GM18907 (cell line): ENCODE results near the gene RETSAT.
"Not testable (repeated sequence)": the region's sequence is repeated elsewhere in the genome, so short reads cannot be mapped to it uniquely, and the experiment has no call there.

Source experiments
- ATAC-seq: cut with Tn5 transposase; IDR thresholded peaks from one replicate; pipeline ENCODE4 v1.9.1; 2021; ENCODE audit warnings: mild to moderate bottlenecking, moderate library complexity; ENCODE audit not compliant: unreplicated experiment

RETSAT gene

DNA sequence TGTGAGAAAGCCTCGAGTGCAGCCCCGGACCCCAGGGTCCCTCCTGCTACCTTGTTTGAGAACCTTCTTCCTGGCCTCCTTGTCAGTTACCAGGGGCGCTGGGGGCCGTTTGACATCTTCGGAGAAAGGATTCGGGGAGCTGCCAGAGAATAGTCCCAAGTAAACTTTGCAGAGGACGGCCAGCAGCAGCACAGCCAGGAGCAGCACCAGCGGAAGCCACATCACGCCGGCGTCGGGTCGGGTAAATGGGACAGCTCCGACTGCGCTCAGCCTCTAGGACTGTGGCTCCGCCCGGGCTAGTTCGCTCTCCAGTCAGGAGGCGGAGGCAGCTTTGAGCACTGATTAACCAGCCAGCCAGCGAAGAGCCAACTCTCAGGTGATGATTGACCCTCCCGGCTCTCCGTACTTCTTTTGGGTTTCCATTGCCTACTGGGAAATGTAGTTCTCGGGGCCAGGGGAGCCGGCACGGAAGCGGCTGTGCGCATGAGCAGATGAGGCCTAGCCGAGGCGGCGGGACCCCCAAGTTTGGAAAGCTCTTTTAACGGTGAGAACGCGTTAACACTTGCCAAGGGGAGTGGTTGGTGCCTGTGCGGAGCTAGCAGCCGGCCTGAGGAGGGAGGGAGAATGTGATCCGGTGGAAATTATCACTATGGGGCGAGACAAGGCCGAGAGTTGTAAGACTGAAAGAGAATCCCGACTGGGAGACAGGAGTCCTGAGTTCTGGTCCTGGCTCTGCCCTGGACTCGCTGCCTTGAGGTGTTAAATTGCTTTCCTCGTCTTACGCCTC, at the start of gene RETSAT, which contains the start of gene ELMOD3:
Gene RETSAT, minus strand, starts transcription at position 243 of the 787 bp plus-strand sequence. Its CDS starts 21 bp downstream, at position 222.
Gene ELMOD3, plus strand, starts transcription at position 484 of the 787 bp plus-strand sequence. CDS start 2,430 bp downstream, outside the sequence.
- peak; percentile 95 for ATAC-seq

DNA sequence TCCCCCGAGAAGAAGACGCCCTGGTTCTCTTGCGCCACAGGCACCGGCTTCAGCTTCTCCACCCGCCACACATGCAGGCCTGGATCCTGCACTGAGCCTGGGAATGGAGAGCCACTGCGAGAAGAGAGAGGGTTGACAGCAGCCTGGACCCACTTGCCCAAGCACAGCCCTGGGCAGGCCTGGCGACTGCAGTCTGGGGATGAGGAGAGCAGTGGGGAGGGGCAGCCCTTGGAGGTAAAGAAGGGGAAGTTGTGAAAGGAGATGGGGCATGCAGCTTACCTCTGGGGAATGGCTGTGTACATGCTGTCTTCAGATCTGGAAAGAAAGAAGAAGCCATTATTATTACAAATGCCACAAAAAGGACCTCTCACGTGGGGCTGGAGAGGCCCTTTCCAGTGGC, 47.5 kb upstream of the RETSAT start:
- ATAC-seq, result no peak

DNA sequence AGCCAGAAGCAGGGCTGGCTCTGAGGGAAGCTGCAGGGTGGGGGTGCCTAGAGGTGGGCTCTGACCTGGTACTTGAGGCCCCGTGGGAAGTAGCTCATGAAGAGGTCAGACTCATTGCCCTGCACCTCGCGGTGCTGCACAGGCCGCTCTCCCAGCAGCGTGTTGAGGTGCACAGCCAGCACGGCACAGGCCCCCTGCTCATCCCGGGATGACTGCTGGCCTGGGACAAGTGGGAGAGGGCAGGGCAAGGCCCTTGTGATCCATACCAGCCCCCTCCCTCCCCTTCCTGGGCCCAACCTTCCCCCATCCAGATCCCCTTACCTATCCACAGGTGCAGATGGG, 47.1 kb upstream of the RETSAT start:
- ATAC-seq, result no peak

DNA sequence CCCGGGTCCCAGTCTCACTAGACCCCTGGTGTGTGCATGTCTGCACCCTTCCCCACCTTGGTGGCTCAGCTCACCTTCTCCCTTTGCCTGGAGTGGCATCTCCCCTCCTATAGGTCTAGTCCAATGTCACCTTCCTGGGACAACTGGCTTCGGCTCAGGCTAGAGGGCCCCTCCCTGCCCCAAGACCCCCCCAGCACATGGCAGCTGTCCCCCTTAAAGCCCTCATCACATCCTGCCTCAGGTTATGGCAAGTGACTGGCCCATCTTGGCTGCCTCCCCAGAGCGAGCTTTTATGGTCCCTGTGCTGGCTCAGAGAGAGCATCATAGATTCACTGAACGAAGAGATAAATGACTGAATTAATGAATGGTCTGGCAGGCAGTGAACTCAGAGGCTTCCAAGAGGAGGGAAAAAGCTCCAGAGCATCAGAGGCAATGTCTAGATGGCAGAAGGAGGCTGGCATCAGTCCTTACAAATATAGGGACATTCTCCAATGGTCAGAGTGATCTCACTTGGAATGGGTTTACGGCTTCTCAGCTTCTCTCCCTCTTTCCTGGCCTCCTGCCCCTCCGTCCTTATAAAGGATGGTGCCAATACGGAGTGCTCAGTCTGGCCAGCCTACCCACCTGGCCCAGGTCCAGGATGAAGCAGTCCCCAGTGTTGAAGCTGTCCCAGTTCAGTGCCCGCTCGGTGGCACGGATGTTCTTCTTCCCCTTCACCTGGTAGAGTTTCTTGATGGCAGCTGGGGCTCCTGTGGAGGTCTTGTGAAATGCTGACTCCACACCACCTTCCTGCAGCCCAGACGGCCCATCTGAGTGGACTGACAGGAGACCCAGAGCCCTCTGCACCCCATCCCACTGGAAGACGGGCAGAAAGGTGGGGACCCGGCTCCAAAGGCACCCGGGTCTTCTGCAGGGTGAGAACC, 46.5 kb upstream of the RETSAT start:
- ATAC-seq, result no peak

DNA sequence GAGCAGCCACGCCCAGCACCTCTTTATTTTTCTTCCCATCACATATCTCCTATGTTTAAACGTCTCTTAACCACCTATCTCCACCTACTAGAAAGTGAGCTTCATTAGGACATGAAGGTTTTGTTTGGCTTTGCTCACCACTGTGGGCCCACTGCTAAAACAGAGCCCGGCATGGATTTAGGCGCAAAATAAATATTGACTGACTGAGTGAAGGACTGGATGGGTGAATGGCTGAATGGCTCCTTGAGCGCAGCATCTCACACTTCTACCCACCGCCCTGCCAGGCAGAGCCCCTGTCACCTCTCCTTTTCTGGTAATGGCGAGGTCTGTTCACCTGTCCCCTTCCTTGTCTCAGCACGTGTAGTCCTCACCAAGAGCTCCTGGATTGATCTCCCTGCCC, 45.7 kb upstream of the RETSAT start:
- ATAC-seq, result no peak

DNA sequence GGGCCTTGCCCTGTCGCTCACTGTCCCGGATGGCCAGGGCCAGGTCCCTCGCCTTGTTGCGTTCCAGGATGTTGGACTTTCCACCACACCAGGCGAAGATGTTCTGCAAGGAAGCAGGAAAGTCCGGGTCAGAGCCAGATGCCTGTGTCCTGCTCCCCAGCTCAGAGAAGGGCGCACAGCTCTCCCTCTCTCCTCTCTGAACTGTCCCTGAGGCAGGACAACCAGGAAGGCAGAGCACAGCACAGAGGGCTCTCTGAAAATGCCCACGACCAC, 44.8 kb upstream of the RETSAT start:
- ATAC-seq, result no peak

DNA sequence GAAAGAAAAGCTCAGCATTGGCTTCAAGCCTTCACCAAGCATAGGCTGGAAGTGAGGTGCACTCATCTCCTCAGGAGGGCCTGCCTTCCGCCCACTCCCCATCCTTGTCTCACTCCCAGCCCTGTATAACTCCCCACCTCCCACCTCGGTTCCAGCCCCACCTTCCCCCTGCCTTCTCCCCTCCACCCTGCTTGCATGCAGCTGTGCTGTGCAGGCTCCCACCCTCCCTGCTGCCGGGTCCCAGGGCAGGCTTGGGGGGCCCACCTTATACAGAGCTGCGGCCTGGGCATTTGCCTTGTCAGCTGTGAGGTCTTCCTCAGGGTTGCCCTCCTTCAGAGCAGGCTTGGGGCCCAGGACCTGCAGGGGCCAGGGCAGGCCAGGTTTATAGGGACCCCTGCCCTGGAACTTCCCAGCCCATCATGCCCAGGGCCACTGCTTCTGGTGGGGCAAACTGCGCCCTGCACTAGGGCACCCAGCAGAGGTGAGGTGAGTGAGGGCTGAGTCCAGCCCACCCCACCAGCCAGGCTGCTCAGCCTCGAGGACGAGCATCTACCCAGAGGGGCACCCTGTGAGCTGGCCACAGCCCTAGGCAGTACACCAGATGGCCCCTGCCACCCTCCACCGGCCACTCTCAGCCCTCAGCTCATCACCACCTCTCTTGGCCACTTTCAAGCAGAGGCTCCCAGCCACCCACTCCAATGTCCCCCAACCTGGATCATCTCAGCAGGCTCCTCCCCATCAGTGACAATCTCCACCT, 44.3 kb upstream of the RETSAT start:
- ATAC-seq, result no peak

DNA sequence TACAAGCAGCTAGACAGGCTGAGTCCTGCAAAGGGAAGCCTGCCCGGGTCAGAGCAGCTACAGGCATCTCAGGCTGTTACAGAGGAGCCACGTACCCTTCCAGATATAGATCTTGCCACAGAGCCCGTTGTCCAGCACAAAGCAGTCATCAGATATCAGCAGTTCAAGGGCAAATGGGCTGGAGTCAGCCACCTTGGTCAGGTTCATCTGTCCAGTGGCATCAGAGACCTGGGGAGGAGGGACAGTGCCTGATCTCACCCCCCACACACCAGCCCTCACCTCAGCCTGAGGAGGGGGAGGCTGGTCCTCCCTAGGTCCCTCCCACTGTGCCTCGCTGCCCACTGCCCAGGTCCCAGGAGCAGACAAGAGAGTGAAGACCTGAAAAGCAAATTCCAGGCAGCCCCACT, 43.6 kb upstream of the RETSAT start:
- no peak for ATAC-seq

DNA sequence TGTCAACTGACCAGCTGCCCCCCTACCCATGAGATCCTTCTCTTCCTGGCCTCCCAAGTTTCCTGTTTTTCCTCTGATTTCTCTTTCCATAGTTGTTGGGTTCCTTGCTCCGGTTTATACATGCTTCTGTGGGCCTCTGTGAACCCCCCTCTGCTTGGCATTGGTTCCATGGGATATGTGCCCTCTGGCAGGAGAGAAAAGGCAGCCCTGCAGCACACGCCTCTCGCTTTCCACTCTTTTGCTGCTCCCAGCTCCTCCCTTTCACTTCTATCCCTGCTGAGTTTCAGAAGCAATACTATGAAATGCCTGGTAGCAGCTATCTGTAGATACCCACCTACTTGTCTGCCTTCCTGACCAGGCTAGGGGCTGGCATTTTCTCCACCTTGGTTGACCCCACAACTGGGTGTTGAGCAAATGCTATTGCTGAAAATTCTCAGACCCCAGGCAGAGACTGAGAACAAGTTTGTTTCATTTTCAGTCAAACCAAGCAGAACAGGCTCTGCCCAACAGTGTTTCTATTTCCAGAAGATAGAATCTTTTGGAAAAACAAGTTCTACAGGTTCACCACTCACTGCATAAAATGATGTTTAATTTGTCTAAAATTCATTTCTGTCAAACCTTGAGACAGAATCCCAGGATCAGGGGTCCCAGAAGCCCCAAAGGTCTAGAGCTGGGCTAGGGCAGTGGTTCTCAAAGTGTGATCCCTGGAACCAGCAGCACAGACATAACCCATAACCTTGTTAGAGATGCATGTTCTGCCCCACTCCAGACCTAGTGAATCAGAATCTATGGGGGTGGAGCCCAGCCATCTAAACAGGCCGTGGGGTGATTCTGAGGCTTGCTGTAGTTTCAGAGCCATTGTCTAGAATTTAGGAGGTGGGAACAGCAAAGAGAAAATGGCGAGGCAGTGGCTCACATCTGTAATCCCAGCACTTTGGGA, 42.5 kb upstream of the RETSAT start:
- ATAC-seq, result no peak

DNA sequence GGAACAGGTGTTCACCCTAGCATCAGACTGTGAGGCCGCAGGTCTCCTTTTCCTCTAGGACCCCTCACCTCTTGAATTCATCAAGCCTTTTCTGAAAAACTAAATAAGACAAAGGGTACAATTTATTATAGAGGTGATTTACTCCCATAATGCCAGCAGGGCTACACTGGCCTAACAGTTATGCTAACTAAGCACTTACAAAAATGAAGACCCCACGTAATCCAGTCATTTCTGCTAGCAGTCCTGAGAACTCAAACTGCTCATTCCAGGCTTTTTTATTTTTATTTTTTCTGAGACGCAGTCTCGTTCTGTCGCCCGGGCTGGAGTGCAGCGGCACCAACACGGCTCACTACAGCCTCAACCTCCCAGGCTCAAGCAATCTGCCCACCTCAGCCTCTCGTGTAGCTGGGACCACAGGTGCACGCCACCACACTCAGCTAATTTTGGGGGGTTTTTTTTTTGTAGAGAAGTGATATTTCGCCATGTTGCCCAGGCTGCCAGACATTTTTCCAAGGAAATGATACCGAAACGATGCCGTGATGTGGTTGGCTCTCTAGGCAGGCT, 41.7 kb upstream of the RETSAT start:
- ATAC-seq, result no peak

DNA sequence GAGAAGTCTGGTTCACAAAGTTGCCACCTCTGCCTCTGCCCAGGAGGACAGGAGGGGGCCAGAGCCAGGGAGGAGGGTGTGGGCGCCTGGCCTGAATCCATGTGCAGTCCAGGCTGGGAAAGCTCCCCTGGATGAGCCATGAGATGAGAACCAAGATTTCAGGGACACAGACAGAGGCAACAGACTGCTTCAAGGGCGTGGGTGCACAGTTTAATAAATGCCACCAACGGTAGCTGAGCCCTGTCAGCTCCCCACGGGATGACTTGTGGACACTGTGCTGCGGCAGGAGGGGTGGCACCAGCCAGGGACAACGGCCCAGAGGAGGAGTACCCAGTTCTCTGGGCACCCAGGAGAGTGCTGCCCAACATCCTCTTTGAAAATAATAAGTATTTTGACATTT, 40.6 kb upstream of the RETSAT start:
- no peak for ATAC-seq

DNA sequence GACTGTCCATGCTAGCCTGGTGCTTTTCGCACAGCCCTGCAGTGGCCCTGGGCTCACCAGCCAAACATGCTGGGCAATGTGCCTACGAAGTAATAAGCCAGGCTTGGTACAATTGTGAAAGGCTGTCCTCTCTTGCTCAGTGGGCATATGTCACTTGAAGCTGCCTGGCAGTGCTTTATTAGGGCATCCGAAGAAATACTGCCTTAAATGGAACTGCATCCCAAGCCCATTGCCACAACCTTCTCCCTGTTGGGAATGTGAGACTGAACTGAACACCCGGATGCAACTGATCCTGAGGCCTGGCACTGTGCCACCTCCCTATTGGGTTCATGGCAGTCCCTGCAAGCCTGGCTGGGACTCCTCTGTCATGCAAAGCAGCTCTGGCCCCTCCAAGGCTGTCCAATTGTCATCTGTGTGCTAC, 39.9 kb upstream of the RETSAT start:
- no peak for ATAC-seq

DNA sequence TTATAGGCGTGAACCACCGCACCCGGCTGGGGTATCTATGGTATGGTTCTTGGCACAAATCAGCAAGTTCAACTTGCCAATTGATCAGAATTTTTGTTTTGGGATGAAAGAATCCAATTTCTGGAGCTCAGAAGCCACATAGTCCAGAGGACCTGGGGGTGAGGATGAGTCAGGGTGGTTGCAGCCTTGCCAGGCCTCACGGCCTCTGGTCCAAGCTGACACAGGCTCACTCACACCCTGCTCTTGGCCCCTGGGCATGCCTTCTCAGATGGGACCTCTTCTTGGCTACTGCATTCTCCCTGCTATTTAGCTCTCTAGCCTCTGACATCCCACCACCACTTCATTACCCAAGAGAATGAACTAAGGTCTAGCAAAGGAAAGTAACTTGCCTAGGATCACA, 39.5 kb upstream of the RETSAT start:
- no peak for ATAC-seq

DNA sequence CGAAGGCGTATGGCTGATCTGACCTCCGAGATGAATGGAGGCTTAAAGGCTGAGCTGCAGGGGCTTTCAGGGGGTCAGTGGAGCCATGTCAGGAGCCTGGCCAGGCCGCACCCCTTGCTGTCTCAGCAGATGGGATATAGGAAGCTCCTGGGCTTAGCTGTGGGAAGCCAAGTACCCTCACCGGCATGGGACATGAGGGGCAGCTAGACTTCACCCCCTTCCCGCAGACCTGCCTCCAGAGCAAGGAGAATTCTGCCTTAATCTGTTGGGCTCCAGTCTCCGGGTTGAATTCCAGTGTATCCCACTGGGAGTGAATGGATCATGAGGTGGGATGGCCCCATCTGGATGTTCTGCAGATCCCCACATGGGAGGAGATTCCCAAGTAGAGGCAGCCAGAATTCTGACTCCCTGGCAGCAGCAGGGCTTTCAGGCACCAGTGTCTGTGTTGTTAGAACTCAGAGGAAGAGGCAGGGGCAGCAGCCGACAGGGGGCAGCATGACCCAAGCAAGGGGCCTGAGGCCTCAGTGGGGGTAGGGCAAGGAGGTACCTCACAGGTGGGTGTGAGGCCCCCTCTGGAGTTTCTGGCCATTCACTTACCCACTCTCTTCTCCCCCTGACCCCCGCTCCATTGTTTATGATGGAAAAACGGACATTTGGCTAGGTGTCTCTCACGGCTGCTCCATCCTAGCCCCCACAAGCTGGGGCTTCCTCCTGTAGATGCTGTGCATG, 36.8 kb upstream of the RETSAT start:
- no peak for ATAC-seq

DNA sequence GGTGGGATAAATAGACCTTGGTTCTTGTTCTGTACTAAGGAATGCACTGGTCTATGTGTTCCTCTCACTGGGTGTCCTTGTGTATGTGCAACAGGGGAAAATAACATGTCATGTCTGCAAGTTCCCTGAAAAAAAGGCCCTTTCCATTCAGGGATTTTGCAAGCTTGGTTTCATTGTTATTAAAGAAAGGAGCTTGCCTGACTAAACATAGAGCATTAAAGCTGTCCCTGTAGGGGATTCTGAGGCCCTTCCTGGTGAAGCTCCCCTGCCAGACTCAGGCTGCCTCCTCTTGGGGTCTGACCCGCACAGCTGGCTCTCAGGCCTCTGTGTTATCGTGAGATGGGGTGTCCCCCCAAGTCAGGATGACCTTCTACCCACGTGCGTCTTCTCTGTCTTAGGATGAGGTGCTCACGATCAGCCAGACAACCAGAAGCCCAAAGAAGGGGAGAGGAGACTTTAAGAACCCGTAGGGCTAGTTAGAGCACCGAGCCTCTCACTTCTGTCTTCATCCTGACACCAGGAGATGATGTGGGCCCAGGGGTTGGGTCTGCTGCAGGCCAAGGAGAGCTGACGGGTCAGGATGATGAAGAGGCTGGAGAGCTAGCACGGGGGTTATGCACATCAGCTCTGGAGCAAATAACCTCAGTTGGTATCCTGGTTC, 34.7 kb upstream of the RETSAT start:
- no peak for ATAC-seq

DNA sequence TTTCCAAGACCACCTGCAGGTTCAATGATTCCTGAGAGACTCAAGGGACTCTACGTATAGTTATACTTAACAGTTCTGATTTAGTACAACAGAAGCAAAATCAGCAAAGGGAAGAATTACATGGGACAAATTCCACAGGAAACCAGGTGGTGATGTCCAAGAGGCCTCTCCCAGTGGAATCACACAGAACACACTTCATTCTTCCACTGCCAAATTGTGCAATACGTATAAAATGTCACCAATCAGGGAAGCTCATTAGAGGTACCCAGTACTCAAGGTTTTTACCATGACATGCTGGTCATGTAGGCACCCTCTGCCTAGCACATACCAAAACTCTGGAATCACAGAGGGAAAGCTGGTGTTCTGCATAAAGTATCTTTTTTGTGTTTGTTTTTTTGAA, 33.4 kb upstream of the RETSAT start:
- no peak for ATAC-seq

DNA sequence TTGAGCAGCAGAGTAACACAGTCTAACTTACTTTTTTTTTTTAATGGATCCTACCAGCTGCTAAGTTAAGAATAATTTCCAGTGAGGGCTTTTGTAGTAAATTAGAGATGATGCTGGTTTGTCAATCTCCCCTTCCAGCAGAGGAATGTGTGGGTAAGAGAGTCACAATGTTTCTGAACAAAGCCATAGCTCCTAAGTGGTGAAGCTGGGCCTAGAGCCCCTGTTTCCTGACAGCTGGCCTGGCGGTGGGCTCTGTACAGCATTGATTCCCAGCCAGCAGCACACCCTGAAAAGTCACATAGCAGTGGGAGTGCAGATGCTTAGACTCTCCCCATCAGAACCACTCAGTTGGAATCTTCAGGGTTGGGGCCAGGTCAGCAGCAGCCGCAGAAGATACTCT, 31.4 kb upstream of the RETSAT start:
- ATAC-seq, result no peak

DNA sequence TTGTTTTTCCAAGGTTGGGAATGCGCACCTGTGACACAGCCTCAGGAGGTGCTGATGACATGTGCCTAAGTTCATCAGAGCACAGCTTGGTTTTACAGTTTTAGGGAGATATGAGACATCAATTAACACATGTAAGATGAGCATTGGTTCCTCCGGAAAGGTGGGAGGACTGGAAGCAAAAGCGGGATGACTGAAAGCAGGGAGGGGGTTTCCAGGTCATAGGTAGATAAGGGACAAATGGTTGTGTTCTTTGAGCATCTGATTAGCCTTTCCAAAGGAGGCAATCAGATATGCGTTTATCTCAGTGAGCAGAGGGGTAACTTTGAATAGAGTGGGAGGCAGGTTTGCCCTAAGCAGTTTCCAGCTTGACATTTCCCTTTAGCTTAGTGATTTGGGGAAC, 29.5 kb upstream of the RETSAT start:
- ATAC-seq, result no peak

DNA sequence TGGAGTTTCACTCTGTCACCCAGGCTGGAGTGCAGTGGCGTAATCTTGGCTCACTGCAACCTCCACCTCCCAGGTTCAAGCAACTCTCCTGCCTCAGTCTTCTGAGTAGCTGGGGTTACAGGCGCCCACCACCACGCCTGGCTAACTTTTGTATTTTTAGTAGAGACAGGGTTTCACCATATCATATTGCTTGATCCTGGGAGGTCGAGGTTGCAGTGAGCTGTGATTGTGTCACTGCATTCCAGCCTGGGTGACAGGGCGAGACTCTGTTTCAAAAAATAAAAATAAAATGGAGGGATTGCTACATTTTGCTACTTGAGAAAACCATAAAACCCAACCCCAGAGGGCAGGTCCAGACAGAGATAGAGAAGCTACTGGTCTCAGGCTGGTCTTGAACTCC, 28.8 kb upstream of the RETSAT start:
- ATAC-seq, result not testable (repeated sequence)
